AG04450 (cell line): ENCODE measurements around the gene FEZ2. TPM values are rescaled to one million over a fixed set of nuclear protein-coding genes. Genes with fewer than 3 reads are reported as not detected.

Experiments
- CTCF ChIA-PET: fragments of 300-600, 350-600 bp; formaldehyde crosslinking; extraction: SDS; loops from one replicate; lab custom pipeline; 2022; ENCODE audit warnings: antibody characterized with exemption, inconsistent platforms; lab: Charles Lee
- POLR2A ChIA-PET: fragments of 350-600 bp; formaldehyde crosslinking; extraction: SDS; loops from one replicate; lab custom pipeline; 2021; ENCODE audit warnings: antibody characterized with exemption, inconsistent platforms; lab: Yijun Ruan, JAX
- DNase-seq: peaks from one replicate; pipeline ENCODE4 v3.0.0-alpha.2; 2011; ENCODE audit warnings: low read depth, low spot score
- H3K27ac ChIP-seq: one replicate; pipeline ENCODE4 v1.5.1; 2012; ENCODE audit warnings: low read depth, low read length, control low read depth
- H3K27me3 ChIP-seq: one replicate; pipeline ENCODE4 v1.6.0; 2012; ENCODE audit warnings: low read length; ENCODE audit not compliant: control insufficient read depth, insufficient read depth
- H3K4me3 ChIP-seq: 2 replicates; pipeline ENCODE4 v1.5.1; 2011; ENCODE audit warnings: mild to moderate bottlenecking, low read depth, low read length, control low read depth
- H3K9me3 ChIP-seq: 2 replicates; pipeline ENCODE4 v1.5.1; 2012; ENCODE audit warnings: low read length; ENCODE audit not compliant: control insufficient read depth, insufficient read depth
- polyA plus RNA-seq: library from polyadenylated mRNA; depleted of rRNA; stranded (reverse); fragments of >200 nt; gene quantifications from 2 replicates; pipeline ENCODE4 v1.2.3, GENCODE V29; 2011
- TF ChIP-seq, protein P1 (sequence below): IDR thresholded peaks from 2 replicates; pipeline ENCODE4 v1.5.1; 2011; ENCODE audit warnings: low read depth, low read length, control low read depth, inconsistent platforms

The FEZ2 gene
- polyA plus RNA-seq, 1 experiment, result 87.5 TPM

DNA sequence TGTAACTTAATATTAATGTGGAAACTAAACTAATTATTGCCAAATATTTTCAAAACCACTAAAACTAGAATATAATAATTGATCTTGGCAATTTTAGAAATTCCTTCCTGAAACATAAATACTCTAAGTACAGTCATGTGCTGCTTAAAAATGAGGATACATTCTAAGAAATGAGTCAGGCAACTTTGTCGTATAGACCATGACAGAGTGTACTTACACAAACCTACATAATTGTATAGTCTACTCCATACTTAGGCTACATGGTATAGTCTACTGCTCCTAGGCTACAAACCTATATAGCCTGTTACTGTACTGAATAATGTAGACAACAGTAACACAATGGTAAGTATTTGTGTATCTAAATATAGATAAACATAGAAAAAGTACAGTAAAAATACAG is 27.6 kb downstream of the FEZ2 start:
- CTCF ChIA-PET, result interaction anchor here (2.8 kb wide), 1 partner anchor 94 kb away, joined by 15 read pairs; no protein-coding TSS in a partner anchor
- Histone ChIP-seq H3K9me3 (no peaks in the 10 kb centered on the region), H3K27me3 (no peaks in the 10 kb centered on the region), H3K27ac (no peak overlapping the region), H3K4me3 (no peak overlapping the region)
- TF ChIP-seq, protein P1, sequence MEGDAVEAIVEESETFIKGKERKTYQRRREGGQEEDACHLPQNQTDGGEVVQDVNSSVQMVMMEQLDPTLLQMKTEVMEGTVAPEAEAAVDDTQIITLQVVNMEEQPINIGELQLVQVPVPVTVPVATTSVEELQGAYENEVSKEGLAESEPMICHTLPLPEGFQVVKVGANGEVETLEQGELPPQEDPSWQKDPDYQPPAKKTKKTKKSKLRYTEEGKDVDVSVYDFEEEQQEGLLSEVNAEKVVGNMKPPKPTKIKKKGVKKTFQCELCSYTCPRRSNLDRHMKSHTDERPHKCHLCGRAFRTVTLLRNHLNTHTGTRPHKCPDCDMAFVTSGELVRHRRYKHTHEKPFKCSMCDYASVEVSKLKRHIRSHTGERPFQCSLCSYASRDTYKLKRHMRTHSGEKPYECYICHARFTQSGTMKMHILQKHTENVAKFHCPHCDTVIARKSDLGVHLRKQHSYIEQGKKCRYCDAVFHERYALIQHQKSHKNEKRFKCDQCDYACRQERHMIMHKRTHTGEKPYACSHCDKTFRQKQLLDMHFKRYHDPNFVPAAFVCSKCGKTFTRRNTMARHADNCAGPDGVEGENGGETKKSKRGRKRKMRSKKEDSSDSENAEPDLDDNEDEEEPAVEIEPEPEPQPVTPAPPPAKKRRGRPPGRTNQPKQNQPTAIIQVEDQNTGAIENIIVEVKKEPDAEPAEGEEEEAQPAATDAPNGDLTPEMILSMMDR, result no peak
- no peak for DNase-seq
- POLR2A ChIA-PET, result no interaction called here

GRCh38 chr2:36569267-36569856 is 28.6 kb downstream of the FEZ2 start:
- TF ChIP-seq, protein P1, result no peak
- CTCF ChIA-PET, result interaction anchor here (0.6 to 2.8 kb wide), 7 partner anchors 16 to 271 kb away, joined by 3 to 15 read pairs (median 4); no protein-coding TSS in a partner anchor
- POLR2A ChIA-PET, result no interaction called here
- no peak for DNase-seq
- Histone ChIP-seq H3K27ac (peak overlapping the region; percentile 23), H3K4me3 (no peak overlapping the region; the same call in 1 of the 2 replicates), H3K27me3 (no peaks in the 10 kb centered on the region), H3K9me3 (no peaks in the 10 kb centered on the region)

GRCh38 chr2:36568516-36569246 is 29.3 kb downstream of the FEZ2 start:
- POLR2A ChIA-PET, result no interaction called here
- TF ChIP-seq, protein P1, result no peak
- H3K9me3 ChIP-seq, result no peaks in the 10 kb centered on the region
- H3K27ac ChIP-seq, result no peak overlapping the region
- CTCF ChIA-PET, result interaction anchor here (1.1 to 2.8 kb wide), 4 partner anchors 16 to 216 kb away, joined by 3 to 15 read pairs (median 4); no protein-coding TSS in a partner anchor
- H3K4me3 ChIP-seq, result peak overlapping the region; percentile 20
- no peaks in the 10 kb centered on the region for H3K27me3 ChIP-seq
- DNase-seq, result no peak

DNA sequence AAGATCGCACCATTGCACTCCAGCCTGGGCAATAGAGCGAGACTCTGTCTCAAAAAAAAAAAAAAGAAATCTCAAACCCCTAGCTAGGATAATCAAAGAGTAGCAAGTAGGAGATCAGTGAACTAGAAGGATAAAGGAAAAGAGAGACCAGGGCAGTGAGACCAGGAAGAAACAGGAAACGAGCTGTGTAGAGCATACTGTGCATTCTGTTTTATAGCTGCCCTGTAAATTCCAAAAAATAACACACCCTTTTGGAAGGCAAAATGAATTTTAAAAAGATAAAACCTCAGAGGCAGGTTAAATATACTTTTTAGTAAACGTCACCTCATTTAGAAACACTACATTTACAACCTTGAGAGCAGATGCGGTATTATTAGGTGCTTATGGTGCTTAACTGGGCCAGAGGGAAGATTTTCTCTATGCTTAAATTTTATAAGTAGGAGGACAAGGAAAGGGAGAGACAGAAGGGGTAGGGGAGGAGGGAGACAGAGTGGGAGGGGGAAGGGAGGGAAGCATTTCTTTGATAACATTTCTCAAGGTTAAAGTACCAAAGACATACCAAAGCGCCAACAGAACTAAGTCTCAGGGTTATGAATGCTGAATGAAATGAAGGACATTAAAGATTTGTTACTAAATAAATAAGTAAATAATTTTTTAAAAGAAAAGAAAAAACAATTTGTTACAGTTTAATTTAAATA is 30.1 kb downstream of the FEZ2 start:
- POLR2A ChIA-PET, result interaction anchor here (0.7 kb wide), 1 partner anchor 212 kb away, joined by 3 read pairs; the partner anchor contains the start of gene CRIM1
- H3K27ac ChIP-seq, result no peak overlapping the region
- CTCF ChIA-PET, result interaction anchor here (2.8 kb wide), 1 partner anchor 96 kb away, joined by 15 read pairs; no protein-coding TSS in a partner anchor

More for the DNA sequence above, 30.1 kb downstream of the FEZ2 start:
- H3K9me3 ChIP-seq, result no peaks in the 10 kb centered on the region
- H3K4me3 ChIP-seq, result no peak overlapping the region
- DNase-seq, result no peak
- TF ChIP-seq, protein P1, result no peak
- H3K27me3 ChIP-seq, result no peaks in the 10 kb centered on the region
